Measurements from ENCODE around the gene DNAJC30.
"Not testable (repeated sequence)": the region's sequence is repeated elsewhere in the genome, so short reads cannot be mapped to it uniquely, and the experiment has no call there.

Gene DNAJC30

GRCh38 chr7:73659983-73660382 lies 23.3 kb downstream of the DNAJC30 start:
- no peak for TF ChIP-seq CTCF (IDR thresholded peaks at IDR 0.05; ENCODE audit: insufficient read depth, low read depth, low read length, missing control alignments)
- H3K4me3 ChIP-seq (ENCODE audit: low read depth, low read length) = no peak overlapping the region
- no peak for DNase-seq (ENCODE audit: low read depth)

- DNase-seq (ENCODE audit: low read depth); H3K4me3 ChIP-seq (ENCODE audit: low read depth, low read length): not testable (repeated sequence)
These were observed 27.9 kb downstream of the DNAJC30 start for GRCh38 chr7:73655309-73655708.

GRCh38 chr7:73652541-73652949 lies 30.7 kb downstream of the DNAJC30 start:
- DNase-seq (ENCODE audit: low read depth) = no peak
- H3K4me3 ChIP-seq (ENCODE audit: low read depth, low read length) = no peak overlapping the region
- TF ChIP-seq CTCF (IDR thresholded peaks at IDR 0.05; ENCODE audit: insufficient read depth, low read depth, low read length, missing control alignments) = no peak

GRCh38 chr7:73650524-73650923 lies 32.7 kb downstream of the DNAJC30 start:
- no peak for DNase-seq (ENCODE audit: low read depth)
- H3K4me3 ChIP-seq (ENCODE audit: low read depth, low read length) = no peak overlapping the region
- no peak for TF ChIP-seq CTCF (IDR thresholded peaks at IDR 0.05; ENCODE audit: insufficient read depth, low read depth, low read length, missing control alignments)

GRCh38 chr7:73649576-73649975 lies 33.7 kb downstream of the DNAJC30 start:
- DNase-seq (ENCODE audit: low read depth) = no peak
- no peak for TF ChIP-seq CTCF (IDR thresholded peaks at IDR 0.05; ENCODE audit: insufficient read depth, low read depth, low read length, missing control alignments)
- H3K4me3 ChIP-seq (ENCODE audit: low read depth, low read length) = no peak overlapping the region

GRCh38 chr7:73648593-73649332 lies 34.5 kb downstream of the DNAJC30 start:
- no peak overlapping the region for H3K4me3 ChIP-seq (ENCODE audit: low read depth, low read length)
- TF ChIP-seq CTCF (IDR thresholded peaks at IDR 0.05; ENCODE audit: insufficient read depth, low read depth, low read length, missing control alignments) = no peak

GRCh38 chr7:73647725-73648592 lies 35.3 kb downstream of the DNAJC30 start:
- H3K4me3 ChIP-seq (ENCODE audit: low read depth, low read length) = no peak overlapping the region
- TF ChIP-seq CTCF (IDR thresholded peaks at IDR 0.05; ENCODE audit: insufficient read depth, low read depth, low read length, missing control alignments) = no peak
- DNase-seq (ENCODE audit: low read depth) = no peak

More at GRCh38 chr7:73648593-73649332, 34.5 kb downstream of the DNAJC30 start:
- no peak for DNase-seq (ENCODE audit: low read depth)

Measured in GM12865 (cell line).